D341Med (cell line): ENCODE data around the gene FMN2.
"Not testable (repeated sequence)": the region's sequence is repeated elsewhere in the genome, so short reads cannot be mapped to it uniquely, and the experiment has no call there.

ENCODE experiments used
- DNase-seq: peaks from one replicate; pipeline ENCODE4 v3.0.0; 2012; ENCODE audit warnings: low spot score

The FMN2 gene

DNA sequence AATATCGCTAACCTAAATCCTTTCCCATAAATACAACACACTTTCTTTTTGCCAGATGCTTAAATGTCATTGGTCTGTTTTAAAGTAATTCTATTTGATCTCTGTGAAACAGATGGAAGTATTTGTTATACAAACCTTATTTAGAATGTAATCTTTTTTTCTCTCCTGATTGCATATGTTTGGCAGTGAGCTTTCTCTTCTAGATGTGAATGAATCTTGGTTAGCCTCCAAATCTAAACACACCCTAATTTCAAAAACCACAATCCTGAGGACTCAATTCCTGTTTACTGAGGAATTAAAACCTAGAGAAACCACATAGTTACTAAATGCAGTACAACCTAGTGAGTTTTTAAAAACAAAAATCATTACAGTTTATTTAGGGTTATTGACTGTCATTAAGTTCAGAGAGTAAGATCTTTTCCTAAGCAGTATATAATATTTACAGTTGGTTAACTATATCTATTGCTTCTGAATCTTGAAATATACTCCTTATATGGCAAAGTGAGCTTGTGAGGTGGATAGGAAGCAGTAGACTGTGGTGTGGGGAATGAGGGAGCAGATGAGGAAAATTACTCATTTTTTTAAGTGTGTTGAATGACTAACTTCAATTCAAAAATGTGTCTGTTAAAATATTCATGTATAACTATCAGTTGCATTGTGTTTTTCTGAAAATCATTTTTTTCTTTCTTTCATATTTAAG, 218.7 kb downstream of the FMN2 start:
- no peak for DNase-seq

DNA sequence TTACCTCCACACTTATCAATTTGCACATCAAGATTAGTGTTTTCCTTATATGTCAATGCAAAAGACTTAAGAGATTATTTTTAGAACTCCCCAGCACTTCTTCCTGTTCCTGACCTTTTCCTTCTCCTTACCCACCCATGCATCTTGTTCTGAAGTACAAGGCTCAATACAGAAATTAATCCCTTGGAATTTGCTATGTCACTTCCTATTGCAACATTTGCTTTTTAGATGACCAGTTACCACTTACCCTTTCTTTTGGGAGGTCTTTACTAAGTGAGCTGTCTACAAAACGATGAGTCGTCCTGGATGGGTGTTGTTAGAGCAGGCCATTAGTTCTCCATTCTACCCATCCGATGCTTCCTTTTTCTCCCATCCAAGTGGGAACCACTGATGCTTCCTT, 221.2 kb downstream of the FMN2 start:
- no peak for DNase-seq

DNA sequence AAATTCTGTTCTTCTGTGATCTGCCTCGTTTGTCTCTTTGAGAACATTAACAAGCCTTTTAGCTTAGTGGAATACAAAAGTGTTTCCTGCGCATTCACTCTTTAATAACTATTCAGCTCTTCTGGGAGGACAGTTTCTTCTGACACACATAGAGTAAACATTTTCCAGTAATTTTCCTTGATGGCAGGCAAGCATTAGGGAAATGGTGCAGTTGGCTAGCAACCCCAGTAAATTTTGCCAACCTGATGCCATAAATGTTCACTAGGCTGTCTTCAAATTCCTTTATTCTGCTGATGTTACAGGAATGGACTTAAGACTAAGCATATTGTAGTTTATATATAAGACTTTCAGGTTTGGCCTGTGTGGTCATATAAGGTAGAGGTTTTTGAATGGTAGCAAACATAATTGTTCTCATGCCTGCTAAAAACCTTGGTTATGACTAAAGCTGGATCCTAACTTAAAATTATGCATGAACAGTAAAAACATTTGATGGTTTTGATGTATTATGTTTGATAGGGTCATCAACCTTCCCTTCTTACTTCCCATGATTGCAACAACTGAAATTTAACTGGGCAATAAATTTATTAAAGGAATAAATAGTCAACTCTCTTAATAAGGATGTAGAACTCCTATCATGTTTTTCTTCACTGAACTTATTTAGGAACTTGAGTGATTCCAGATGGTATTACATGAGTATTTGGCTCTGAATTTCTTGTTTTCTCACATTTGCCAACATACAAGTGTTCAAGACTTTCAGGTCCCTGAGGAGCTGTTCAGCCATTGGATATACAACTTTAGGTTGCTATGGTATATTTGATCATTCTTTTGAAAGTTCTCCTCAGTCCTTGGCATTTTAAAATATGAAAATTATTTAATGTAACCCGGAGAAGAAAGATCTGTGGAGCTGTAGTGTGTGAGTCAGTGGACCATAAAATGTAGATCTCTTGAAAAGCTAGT, 223.4 kb downstream of the FMN2 start:
- DNase-seq, result no peak

DNA sequence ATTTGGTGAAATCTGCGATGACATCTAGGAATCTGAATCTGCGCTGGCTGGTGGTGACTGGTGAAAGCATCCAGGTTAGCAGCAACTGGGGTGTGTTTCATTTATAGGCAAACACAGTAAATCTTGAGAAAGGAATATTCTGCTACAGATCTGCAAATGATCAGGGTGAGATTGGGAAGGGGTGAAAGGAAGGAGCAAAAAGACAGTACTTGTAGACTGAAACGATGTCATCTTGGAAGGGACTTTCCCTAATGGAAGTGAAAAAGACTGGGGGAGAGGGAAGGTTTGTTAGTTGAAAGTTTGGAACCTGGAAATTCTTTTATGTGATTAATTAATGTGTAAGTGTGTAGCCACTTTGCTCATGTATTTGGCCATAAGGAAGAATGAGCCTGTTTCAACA, 228.3 kb downstream of the FMN2 start:
- DNase-seq, result no peak

GRCh38 chr1:240320659-240321058, 229.0 kb downstream of the FMN2 start:
- no peak for DNase-seq

DNA sequence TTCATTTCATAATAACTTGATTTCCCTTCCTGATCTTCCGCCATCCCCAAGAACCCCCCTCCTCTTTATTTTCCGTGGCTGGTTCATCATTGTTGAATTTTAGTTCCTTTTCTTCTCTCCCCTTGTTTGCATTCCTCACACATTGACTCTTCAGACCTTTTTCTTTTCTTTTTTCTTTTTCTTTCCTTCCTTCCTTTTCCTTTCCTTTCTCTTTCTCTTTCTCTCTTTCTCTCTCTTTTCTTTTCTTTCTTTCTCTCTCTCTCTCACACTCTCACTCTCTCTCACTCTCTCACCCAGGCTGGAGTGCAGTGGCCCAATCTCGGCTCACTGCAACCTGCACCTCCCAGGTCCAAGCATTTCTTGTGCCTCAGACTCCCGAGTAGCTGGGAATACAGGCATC, 231.3 kb downstream of the FMN2 start:
- no peak for DNase-seq

DNA sequence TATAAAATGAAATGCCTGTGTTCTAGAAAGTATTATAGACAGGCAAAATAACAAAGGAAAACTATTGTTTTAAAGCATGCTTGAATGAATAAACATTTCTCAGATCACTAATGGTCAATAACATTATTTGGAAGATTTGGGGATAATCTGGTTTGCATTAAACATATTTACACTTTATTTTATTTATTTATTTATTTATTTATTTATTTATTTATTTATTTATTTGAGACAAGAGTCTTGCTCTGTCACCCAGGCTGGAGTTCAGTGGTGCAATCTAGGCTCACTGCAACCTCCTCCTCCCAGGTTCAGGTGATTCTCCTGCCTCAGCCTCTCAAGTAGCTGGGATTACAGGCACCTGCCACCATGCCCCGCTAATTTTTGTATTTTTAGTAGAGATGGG, 236.7 kb downstream of the FMN2 start:
- not testable (repeated sequence) for DNase-seq

DNA sequence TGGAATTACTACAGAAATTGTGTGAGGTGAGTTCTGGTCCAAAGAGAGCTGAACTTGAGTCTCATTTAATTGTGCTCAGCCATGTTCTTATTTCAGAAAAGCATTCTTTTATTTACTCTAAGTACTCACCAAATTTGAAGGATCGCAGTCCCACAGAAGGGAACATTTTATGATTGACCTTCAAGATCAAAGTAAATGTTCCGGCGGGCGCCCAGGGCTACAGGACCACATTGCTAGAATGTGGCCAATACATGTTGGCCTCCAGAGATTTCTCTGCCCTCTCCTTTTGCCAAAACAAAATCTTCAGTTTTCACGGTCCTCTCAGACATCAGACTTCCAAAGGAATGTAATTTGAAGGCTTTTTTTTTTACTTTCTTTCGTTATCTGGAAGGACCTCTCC, 237.8 kb downstream of the FMN2 start:
- DNase-seq, result no peak

DNA sequence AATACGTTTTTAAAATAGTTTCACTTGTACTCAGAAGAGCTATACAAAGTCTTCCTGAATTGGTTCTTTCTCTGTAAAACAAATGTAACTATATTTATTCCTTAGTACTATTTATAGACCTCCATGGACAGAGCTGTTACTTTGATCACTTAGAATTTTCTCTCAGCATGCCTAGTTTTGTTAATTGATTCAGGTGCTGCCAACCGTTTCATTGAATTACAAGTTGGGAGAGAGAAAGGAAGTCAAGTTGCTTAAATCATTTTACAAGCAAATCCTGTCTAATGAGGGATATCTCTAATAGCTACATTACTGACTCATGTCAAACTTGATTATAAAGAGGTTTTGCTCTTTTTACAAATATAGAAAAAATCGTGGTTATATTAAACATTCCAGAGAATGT, 241.0 kb downstream of the FMN2 start:
- no peak for DNase-seq

GRCh38 chr1:240337781-240338180, 246.1 kb downstream of the FMN2 start:
- no peak for DNase-seq

DNA sequence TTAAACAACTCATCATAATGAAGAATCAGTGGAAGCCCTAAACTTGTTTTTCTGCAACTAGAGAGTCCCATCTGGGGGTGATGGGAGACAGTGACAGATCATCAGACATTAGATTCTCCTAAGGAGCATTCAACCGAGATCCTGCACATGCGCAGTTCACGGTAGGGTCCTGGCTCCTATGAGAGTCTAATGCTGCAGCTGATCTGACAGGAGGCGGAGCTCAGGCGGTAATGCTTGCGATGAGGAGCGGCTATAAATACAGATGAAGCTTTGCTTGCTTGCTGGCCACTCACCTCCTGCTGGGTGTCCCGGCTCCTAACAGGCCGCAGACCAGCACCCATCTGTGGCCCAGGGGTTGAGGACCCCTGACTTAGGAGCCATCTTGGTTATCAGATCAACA, 247.2 kb downstream of the FMN2 start:
- no peak for DNase-seq

DNA sequence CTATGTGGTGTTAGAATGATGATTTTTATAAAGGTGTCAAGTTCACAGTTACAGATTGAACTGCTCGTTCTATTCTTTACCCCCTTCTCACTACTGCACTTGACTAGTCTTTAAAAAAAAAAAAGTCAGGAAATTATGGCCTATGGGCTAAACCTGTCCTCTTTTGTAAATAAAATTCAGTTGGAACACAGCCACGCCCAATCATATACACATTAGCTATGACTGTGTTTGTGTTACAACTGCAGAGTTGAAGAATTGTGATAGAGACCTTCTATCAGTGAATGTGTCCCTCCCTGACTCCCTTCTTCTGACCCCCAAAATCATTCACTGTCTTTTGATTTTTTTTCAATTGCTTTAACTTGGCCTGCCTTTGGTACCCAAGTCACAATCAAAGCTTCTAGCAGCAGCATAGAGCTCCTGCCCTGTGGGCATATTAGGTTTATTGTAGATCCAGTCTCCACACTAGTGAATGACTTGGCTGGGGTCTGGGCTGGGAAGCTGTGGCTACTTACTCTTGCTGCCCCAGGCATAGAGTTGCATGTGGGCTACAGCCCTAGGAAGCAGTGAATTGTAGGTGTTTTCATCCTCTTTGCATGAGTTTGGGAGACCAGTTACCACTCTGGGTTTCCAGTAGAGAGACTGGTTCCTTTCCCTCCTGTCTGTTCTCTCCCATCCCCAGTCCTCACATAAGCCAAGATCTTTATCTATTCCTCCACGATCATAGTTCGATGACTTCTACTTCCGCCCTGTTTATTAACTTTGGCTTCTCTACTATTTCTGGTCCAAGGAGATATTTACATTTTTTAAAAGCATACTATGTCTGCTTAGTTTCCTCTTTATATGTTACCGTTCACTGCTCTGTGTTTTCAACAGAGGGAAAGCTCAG, 249.9 kb downstream of the FMN2 start:
- no peak for DNase-seq

DNA sequence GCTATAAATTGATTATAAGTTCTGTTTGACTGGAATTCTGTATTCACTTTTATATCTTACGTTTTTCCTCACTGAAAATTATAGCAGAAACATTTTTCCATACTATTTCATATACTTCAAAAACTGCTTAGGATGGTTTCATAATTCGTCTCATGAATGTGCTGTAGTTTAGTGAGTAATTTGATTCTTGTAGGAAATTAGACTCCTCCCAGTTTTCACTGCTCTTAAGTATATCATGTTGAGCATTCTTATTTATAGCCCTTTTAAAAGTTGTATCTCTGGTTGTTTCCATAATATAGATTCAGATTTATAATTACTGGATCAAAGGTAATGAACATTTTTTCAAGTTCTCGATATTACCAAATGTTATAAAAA, 250.6 kb downstream of the FMN2 start:
- no peak for DNase-seq

DNA sequence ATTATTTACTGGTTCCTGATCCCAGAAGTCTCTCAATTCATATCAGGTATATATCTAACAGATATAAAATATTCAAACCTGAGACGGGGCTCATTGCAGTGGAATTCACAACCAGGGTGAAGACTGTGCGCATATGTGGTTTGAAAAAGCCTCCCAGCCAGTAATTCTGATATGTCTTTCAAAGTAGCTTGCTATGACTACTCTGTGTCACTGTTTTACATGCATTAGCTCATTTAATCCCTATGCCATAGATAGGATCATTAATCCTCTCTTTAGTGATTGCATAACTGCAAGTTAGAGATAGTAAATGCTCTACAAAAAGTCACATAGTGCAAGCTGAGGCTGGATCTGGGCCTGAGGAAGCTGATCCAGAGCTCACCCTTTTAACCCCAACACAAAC, 251.4 kb downstream of the FMN2 start:
- no peak for DNase-seq

- DNase-seq, result no peak
Observed at GRCh38 chr1:240343966-240344365, 252.3 kb downstream of the FMN2 start.

- DNase-seq, result no peak
Observed at GRCh38 chr1:240344918-240345317, 253.2 kb downstream of the FMN2 start.

- no peak for DNase-seq
Observed at GRCh38 chr1:240349695-240350094, 258.0 kb downstream of the FMN2 start.

DNA sequence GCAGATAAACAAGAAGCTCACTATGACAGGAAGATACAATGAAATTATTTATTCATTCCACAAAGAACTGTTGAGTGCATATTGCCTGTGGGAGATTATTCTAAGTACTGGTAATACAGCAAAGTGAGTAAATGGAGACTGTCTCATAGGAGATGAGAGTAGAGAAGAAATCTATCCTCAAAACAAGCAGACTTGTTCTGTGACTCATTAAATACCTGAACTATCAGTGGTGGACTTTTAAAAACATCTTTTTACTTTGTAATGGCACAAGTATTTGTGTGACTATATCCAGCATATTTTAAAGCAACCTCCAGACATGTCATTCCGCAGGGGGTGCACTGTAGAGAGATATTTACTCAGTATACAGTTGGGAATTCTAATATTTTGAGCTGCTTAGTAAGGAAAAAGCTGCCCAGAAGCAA, 259.2 kb downstream of the FMN2 start:
- DNase-seq, result no peak

- DNase-seq, result no peak
Observed at GRCh38 chr1:240351690-240352089, 260.0 kb downstream of the FMN2 start.

GRCh38 chr1:240352769-240353168, 261.1 kb downstream of the FMN2 start:
- no peak for DNase-seq

GRCh38 chr1:240356568-240356967, 264.9 kb downstream of the FMN2 start:
- no peak for DNase-seq

- DNase-seq, result no peak
Observed at GRCh38 chr1:240362046-240362445, 270.4 kb downstream of the FMN2 start.
